Activated T-cell treated with anti-CD3 and anti-CD28 coated beads for 1 hour (primary cell): Measurements from ENCODE around the gene MAD2L1.

Experiments
- DNase-seq: peaks from one replicate; pipeline ENCODE4 v3.0.0-alpha.2; 2020; ENCODE audit warnings: low read depth

Gene MAD2L1

DNA sequence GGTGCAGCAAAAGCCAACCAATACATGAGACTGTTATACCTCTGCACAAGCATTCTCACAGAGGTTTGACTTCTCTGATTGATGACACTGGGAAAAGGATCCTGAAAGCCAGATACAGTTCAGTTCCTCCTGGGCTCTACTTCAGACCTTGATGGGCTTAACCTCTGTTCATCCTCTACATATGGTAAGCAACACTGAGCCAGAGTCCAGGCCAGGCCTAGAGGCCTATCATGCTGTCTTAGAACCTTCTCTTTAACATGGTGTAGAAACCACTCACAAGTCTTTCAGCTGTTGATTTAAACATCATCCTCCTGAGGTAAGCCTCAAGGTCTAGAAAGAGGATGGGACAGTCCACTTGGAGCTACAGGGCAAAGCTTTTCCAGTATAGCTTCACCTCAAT, 9.2 kb downstream of the MAD2L1 start:
- DNase-seq = no peak

DNA sequence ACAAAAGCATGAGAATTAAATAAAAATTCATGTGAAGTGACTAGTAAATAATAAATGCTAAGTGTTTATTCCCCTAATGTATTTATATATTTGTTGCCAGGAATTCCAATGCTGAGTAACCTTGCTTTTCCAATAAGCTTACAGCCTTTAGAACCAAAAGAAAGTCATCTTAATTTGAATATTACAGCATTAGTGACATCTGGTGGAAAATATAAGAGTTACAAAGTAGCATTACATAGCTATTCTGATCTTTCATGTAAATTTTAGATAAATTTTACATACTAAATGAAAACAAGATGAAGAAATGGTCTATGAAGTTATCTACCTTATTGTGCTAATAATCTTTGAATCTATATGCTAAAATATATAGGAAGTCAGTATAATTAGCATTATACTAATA, 10.4 kb downstream of the MAD2L1 start:
- no peak for DNase-seq

DNA sequence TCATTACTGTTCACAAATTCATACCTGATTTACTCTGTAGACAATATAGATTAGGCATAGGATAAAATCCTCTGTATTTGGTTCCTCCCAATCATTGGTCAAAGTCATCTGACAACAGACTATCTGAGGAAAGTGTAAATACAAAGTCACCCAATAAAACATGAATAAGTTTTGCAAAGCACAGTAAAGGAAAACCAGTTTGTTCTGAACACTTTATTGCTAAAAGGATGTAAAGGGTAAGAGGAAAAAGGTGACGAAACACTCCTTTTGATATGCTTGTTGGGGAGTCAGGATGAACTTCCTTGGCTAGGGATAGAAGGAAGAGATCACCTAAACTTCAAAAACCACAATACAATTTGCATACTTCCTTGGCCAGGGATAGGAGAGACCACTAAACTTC, 10.9 kb downstream of the MAD2L1 start:
- DNase-seq = no peak

DNA sequence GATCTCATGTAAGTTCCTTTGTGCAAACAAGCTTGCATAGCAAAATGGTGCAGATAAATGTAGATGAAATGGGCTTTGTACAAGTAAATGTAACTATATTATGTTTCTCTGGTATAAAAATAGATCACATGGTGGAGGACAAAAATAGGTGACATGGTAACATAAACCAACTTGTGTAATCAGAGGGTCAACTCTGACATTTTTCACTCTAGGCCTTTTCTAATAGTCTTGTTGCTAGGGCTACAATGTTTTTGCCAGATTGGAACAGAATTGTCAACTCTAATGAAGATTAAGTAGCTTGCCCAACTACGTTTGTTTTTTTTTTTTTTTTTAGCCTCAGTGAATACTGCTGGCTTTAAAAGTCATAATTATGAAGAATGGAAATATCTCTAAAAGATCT, 11.5 kb downstream of the MAD2L1 start:
- DNase-seq = no peak

DNA sequence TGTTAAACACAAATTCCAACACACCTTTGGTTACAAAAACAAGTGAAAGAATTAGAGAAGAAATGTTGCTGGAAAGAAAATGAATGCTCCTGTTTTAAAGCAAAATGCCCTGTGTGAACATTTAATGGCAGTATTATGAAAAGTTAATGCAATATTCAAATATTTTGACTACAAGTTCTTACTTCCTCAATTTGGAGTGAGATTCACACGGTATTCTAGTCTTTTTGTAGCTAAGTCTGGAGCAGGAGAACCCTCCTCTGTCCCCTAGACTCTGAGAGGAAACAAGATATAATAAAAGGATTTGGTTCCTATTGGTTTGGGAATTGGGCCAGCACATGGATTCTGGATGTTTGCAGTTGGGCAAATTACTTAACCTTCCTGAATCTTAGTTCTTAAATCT, 12.7 kb downstream of the MAD2L1 start:
- no peak for DNase-seq

DNA sequence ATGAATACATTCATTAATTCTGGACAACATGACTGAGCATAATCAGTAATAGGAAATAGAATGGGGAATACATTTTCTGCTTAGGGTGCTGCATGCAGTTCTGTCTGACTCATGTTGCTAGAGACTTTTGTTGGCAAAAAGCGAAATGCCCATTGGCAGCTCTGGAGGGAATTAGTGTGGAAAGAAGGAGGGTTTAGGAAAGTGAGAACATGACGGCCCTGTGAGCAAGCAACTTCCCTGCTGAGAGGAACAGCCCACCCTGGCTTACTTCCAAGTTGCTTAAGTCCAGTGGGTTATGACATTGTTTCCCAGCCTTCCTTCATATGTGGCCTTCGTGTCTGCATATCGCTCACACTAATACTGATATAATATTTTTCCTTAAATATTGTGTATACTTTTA, 13.8 kb downstream of the MAD2L1 start:
- no peak for DNase-seq

DNA sequence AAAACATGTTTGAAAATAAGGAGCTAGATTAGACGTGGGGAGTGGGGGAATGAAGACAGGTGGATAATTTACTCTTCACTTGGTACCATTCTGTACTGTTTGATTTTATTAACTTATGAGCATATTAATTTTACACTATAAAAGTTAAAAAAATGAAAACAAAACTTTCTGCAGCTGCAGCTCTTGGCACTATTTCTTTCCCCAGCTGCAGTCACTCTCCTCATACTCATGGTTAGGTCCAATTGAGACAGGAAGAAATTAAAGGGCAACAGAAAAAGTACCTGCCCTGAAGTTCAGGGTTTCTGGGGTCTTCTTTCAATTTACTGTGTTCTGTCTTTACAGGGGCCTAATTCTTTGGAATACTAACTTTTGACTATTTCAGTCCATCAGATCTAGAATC, 15.4 kb downstream of the MAD2L1 start:
- DNase-seq = no peak

DNA sequence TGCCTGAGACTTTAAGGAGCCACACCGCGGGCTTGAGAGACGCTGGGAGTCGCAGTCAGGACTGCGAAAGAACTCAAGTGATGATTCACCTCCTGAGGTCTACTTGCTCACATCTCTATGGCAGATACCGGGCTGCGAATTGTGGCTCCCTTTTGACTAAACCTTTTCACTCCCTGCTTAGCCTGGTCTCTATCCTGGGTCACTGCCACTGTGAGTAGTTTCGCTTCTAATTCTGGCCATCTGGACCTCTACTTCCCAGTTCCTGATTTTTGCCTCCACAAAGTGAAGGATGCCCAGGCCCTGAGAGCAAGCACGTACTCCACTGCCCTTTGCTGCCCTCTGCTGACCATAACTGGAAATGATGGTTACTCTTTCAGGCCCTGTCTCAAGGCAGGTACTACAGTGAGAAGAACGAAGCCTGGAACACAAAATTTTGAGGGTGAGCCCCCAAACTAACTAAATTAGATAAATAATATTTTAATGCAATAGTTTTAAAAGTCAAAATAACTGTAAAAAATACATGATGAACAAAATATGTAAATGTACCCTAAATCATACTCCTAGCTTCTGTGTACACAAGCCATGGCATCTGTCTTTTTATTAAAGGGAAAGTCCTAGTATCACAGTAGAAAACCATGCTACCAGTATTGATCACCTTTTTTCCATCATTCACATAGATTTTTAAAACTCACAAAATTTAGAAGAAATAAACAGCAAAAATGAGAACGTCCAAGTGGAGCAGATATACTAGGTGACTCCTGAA, 16.7 kb downstream of the MAD2L1 start:
- DNase-seq = peak; percentile 66

DNA sequence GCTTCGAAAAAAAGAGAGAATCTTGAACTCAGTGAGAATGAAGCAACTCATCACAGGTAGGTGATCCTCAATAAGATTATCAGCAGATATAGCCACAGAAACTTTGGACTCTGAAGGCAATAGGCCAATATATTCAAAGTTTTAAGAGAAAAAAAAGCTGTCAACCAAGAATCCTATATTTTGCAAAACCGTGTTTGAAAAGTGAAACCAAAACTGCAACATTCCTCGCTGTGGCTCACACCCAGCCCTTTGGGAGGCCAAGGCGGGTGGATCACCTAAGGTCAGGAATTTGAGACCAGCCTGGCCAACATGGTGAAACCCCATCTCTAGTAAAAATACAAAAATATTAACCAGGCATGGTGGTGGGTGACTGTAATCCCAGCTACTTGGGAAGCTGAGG, 22.8 kb downstream of the MAD2L1 start:
- DNase-seq = no peak

DNA sequence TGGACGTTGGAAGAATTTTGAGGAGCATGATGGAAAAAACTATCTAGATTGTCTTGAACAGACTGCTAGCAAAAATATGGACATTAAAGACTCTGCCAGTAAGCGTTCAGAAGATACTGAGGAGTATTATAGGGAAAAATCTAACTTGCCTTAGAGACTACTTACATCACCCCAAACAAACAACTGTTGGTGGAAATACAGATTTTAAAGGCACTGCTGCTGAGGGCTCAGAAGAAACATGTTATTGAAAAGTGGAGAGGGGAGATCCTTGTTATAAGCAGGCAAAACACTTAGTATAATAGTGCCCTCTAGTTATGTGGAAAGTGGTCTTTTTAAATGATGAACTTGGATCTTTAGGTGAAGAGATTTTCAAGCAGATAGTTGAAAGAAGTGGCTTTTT, 29.2 kb downstream of the MAD2L1 start:
- no peak for DNase-seq

DNA sequence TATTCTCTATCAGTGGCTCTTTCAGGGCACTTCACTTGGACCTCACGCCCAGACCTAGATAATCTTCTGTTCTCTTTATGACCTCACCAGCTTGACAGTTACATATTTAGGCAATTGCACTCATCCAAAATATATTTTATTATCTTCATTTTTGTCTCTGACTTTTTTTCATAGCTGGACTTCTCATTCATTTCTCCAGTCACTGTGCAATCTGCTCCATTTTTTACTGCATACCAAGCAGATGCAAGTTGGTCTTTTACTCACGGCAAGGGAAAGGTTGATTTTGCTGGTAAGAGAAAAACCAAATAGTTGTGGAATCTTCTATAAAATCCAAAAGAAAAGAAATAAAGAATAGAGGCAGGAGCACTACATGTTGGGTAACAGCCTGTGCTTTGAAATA, 31.7 kb downstream of the MAD2L1 start:
- DNase-seq = no peak

DNA sequence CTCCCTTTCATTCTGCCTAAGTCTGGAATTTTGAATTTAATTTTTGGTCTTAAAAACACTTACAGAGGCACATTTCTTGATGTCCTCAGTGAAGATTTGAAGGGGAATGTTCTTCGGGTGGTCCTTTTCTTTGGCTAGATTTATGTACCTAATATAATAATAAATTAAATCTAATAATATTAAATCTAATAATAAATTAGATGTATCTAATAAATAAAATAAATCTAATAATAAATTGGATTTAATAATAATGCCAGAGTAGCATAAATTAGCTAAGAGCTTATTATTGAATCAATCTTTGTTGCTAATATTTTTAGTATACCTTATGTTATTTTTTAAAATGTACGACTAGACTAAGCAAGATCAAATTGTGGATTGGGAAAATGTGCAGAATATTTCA, 39.8 kb downstream of the MAD2L1 start:
- no peak for DNase-seq

DNA sequence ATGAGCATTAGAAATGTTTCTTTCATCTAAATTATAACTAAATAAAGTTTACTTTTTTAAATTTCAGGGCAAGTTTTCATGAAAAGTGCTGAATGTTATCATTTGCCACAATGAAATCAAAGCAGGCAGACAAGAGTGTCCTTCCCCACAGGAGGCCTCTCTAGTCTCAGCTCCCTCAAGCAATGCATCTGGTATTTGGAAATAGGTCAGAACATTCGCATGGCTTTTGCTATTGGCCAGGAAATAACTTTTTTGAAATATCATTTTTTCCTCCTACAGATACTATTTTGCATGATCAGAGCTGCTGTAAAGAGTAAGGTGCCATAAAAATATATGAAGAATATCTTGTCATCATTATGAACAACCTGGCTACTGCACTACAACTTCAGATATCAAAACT, 41.1 kb downstream of the MAD2L1 start:
- no peak for DNase-seq

DNA sequence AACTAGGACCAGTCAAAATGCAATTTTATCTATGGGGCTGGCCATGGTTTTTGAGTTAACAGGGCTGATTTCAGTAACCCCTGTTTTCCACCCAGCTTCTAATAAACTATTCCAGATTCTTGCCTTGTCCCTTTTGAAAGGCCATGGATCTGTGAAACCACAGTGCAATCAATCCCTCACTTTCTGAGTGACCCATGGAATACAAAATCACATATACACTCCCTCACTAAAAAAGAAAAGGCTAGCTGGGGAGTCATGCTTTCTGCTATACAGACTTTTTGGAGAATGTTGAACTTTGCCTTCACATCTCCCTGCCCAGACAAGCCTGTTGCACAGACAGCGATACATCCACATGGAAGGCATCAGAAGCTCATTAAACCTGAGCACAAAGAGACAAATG, 47.9 kb downstream of the MAD2L1 start:
- DNase-seq = no peak

DNA sequence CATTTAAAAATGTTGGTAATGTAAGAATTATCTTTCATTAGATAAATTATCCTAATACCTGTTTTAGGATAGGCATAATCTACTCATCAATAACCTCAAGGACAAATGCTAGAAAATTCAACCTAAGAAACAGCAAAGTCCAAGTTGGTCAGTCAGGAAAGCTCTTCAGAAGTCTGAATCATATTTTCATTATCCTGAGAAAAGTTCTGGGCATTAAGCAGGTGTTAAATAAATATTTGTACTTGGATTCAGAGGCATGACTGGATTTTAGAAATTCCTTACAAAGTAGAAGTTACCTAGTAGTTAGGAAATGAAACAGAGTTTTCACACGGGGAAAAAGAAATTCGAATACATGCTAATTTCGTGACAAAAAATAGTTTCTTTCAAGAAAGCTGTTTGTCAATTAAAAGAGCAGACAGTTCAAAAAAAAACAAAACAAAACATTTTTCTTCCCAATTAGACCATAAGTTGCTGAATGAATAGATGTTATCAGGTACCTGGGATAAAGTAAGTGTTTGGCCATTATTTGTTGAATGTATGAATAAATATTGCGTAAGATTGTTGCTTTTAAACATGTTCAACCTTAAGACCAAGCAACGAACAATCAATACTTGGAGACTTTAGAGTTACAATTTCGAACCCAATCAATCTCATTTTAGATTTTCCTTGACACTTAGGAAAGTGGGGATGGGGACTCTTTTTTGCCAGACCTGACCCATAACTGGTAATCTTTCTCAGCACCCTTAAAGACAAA, 48.5 kb downstream of the MAD2L1 start:
- DNase-seq = no peak

DNA sequence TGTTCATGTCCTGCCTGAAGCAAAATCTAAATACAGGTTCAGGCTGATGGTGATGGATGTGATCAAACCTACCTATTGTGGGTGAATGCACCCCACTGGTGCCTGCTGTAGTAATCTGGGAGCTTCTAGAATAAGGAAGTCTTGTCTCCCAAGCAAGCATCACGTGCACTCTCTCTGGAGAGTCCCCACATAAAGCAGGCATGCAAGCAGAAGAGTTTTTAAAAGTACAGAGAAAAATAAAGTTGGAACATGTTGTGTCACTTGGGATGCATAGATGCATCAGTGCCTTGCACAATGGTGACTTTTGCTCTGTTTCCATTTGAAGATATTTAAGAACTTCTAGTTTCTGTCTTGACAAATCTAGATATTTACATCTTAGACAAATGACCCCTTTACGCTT, 54.9 kb downstream of the MAD2L1 start:
- no peak for DNase-seq

DNA sequence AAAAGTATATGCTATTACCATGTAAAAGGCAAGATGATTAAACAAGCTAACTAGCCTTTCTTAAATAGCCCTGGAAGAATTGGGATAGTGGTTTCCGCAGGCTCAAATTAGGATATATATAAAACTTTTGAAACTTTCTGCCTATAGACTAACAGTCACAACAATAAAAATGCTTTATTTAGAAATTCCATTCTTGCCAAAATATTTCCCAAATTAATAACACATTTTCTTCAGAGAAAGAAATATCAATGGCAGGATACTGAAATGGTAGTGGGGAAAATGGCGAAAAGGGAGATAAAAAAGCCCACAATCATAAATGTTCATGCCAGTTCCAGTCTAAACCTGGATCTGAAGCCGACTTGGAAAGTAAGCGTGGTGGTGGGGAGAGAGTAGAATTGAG, 56.0 kb downstream of the MAD2L1 start:
- no peak for DNase-seq

DNA sequence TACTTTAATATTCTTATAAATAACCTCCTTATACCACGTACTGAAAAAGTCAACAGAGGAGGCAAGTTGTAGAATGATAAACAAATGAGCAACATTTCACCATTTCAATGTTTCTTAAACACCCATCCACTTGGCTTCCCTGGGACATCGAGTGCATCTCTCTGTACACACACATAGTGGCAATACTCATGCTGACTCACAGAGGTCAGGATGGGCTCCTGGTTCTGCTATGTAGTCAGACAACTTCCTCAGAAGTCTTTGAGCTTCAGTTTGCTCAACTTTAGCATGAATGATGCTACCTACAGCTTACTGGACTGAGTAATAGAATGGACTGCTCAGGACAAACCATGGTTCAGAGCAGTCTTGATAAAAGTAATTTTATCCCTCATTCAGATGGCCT, 56.9 kb downstream of the MAD2L1 start:
- no peak for DNase-seq

DNA sequence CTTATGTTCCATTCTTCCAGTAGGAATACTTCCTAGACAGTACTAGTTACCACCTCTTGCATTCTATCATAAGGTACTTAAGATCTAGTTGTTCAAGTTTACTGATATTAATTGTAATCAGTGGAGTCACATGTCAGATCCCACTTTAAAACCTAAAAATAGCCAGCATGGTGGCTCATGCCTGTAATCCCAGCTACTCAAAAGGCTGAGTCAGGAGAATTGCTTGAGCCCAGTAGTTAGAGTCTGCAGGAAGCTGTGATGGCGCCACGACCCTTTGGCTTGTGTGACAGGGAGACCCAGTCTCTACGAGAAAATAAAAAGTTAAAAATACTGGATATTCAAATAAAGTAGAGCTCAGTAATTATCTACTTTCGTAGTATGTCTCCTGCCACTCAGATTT, 57.7 kb downstream of the MAD2L1 start:
- no peak for DNase-seq

DNA sequence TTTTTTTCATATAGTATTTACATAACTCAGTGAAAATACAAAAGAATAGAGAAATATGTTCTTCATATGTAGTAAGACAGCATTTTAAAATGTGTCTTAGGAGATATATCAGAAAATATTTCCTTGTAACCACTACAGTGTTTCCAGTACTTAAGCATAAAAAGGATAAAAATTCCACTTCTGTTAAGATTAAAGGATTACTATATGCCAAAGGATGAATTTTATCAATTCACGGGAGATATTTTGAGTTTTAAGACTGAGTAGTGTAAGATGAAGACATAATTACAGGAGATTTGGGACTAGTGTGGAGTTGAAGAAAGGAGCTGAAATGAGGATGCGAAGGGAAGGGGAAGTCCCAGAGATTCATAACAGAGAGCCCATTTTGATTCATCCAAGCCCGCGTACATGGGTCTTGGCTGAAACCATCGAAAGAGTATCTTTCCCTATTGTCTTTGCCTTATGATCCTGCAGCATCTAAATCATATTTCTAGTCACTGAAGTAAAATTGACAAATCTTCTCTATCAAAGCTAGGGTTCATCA, 58.7 kb downstream of the MAD2L1 start:
- DNase-seq = no peak

DNA sequence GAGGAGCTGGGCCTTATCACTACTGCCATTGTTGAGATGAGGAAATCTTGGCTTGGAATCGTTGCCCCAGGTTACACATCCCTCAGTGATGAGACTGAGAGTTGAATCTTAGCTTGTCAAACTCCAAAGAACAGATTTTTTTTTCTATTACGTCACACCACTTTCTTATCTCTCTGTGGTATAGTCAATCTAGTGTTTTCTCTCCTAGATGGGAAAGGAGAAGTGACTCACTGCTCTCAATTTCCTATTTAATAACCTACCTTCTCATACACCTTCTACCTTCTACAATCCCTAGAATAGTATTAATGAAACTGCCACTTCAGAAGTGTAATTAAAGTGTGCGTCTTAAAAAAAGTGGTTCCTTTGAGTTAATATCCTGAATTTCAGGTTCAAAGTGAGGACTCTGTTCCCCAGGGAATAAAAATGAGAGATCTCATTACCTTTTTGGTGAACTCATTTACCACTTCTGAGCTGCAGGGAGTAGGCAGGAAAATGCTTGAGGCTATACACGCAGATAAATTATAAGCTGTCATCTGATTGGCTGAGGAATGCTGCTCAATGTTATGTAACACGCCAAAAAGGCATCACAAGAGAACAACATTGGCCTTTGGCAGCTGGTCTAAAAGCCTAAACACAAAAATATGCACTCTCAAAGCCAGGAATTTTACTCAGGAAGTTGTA, 59.3 kb downstream of the MAD2L1 start:
- DNase-seq = no peak
